ENCODE data around the gene PAIP1.

GRCh38 chr5:43567967-43568366 is 11.1 kb upstream of the PAIP1 start:
- TF ChIP-seq, protein P1, sequence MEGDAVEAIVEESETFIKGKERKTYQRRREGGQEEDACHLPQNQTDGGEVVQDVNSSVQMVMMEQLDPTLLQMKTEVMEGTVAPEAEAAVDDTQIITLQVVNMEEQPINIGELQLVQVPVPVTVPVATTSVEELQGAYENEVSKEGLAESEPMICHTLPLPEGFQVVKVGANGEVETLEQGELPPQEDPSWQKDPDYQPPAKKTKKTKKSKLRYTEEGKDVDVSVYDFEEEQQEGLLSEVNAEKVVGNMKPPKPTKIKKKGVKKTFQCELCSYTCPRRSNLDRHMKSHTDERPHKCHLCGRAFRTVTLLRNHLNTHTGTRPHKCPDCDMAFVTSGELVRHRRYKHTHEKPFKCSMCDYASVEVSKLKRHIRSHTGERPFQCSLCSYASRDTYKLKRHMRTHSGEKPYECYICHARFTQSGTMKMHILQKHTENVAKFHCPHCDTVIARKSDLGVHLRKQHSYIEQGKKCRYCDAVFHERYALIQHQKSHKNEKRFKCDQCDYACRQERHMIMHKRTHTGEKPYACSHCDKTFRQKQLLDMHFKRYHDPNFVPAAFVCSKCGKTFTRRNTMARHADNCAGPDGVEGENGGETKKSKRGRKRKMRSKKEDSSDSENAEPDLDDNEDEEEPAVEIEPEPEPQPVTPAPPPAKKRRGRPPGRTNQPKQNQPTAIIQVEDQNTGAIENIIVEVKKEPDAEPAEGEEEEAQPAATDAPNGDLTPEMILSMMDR (IDR thresholded peaks at IDR 0.05) = no peak
- no peak for TF ChIP-seq POLR2A (IDR thresholded peaks at IDR 0.05)

All from right lobe of liver (tissue), 4 donors.